ENCODE results near the gene IGHMBP2. TPM values are rescaled to one million over a fixed set of nuclear protein-coding genes. Genes with fewer than 3 reads are reported as not detected.

Gene IGHMBP2
- total RNA-seq, 1 experiment from 2014 or later: 49.1 TPM

DNA sequence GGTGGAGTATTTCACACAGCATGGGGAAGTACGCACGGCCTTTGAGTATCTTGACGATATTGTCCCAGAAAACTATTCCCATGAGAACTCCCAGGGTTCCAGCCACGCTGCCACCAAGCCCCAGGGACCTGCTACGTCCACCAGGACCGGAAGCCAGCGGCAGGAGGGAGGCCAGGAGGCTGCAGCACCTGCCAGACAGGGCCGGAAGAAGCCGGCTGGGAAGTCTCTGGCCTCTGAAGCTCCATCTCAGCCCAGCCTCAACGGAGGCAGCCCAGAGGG lies 32.6 kb downstream of the IGHMBP2 start:
- Mint-ChIP-seq H3K27ac (ENCODE audit: unreplicated experiment) (no peak overlapping the region), H3K36me3 (ENCODE audit: insufficient read depth, unreplicated experiment) (peaks cover 61% of the 10 kb centered on the region), H3K9me3 (ENCODE audit: unreplicated experiment) (no peaks in the 10 kb centered on the region), H3K27me3 (ENCODE audit: insufficient read depth, unreplicated experiment) (no peaks in the 10 kb centered on the region), H3K4me1 (ENCODE audit: low read depth, unreplicated experiment) (no peaks in the 10 kb centered on the region), H3K4me3 (ENCODE audit: unreplicated experiment) (no peak overlapping the region)
- Histone ChIP-seq H3K27me3 (replicated peaks; ENCODE audit: control insufficient read depth, insufficient read depth, low read length) (no peaks in the 10 kb centered on the region), H3K9me3 (no peaks in the 10 kb centered on the region), H3K4me1 (no peaks in the 10 kb centered on the region), H3K36me3 (ENCODE audit: control insufficient read depth, insufficient read depth, low read length) (peaks cover 7% of the 10 kb centered on the region), H3K4me3 (ENCODE audit: low read depth, low read length) (no peak overlapping the region)
- no peak for DNase-seq
- BruUV-seq (replicated peaks): no TSS peak
- intact Hi-C loops (cut with micrococcal nuclease; ENCODE audit: unreplicated experiment): no loop called here
- TF ChIP-seq, protein P1, sequence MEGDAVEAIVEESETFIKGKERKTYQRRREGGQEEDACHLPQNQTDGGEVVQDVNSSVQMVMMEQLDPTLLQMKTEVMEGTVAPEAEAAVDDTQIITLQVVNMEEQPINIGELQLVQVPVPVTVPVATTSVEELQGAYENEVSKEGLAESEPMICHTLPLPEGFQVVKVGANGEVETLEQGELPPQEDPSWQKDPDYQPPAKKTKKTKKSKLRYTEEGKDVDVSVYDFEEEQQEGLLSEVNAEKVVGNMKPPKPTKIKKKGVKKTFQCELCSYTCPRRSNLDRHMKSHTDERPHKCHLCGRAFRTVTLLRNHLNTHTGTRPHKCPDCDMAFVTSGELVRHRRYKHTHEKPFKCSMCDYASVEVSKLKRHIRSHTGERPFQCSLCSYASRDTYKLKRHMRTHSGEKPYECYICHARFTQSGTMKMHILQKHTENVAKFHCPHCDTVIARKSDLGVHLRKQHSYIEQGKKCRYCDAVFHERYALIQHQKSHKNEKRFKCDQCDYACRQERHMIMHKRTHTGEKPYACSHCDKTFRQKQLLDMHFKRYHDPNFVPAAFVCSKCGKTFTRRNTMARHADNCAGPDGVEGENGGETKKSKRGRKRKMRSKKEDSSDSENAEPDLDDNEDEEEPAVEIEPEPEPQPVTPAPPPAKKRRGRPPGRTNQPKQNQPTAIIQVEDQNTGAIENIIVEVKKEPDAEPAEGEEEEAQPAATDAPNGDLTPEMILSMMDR (IDR thresholded peaks at IDR 0.05; ENCODE audit: insufficient read depth in 1 of 2, low read depth in 1 of 2, low read length in 1 of 2, severe bottlenecking in 1 of 2, unreplicated experiment in 1 of 2): no peak
- CTCF ChIA-PET: no interaction called here
- POLR2A ChIA-PET: no interaction called here

DNA sequence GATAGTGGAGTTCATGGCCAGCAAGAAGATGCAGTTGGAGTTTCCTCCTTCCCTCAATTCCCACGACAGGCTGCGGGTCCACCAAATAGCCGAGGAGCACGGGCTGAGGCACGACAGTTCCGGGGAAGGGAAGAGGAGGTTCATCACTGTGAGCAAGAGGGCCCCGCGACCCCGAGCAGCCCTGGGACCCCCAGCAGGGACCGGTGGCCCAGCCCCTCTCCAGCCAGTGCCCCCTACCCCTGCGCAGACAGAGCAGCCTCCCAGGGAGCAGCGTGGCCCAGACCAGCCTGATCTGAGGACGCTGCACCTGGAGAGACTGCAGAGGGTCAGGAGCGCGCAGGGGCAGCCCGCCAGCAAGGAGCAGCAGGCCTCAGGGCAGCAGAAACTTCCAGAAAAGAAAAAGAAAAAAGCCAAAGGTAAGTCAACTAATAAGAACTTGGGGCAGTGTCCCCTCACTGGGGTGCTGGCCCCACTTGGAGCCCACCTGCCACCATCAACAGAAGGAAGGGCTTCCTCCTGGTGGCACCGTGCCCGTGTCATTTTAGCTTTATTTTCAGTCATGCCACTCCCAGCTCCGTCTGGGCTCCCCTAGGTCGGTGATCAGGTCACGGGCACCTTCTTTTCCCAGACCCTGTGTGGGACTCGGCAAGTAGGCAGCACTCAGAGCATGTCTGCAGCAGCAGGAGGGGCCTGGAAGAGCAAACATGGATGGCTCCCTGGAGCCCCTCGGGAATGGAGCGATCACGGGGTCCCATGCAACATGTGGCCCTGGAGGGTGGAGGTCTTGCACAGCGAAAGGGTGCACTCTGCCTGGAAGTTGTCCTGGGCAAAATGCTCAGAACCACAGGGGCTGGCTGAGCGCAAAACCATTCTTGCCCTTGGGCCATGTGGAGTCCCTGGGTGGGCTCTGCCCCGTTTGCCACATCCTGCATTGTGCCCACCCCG lies 33.3 kb downstream of the IGHMBP2 start:
- TF ChIP-seq, protein P1 (IDR thresholded peaks at IDR 0.05; ENCODE audit: insufficient read depth in 1 of 2, low read depth in 1 of 2, low read length in 1 of 2, severe bottlenecking in 1 of 2, unreplicated experiment in 1 of 2): no peak
- Histone ChIP-seq H3K36me3 (ENCODE audit: control insufficient read depth, insufficient read depth, low read length) (peaks cover 7% of the 10 kb centered on the region), H3K9me3 (no peaks in the 10 kb centered on the region), H3K4me1 (no peaks in the 10 kb centered on the region), H3K27me3 (replicated peaks; ENCODE audit: control insufficient read depth, insufficient read depth, low read length) (no peaks in the 10 kb centered on the region), H3K4me3 (ENCODE audit: low read depth, low read length) (no peak overlapping the region)
- peaks cover 55% of the 10 kb centered on the region for H3K36me3 Mint-ChIP-seq (ENCODE audit: insufficient read depth, unreplicated experiment)
- no TSS peak for BruUV-seq (replicated peaks)
- no peaks in the 10 kb centered on the region for H3K4me1 Mint-ChIP-seq (ENCODE audit: low read depth, unreplicated experiment)
- no peak overlapping the region for H3K4me3 Mint-ChIP-seq (ENCODE audit: unreplicated experiment)
- no peak overlapping the region for H3K27ac Mint-ChIP-seq (ENCODE audit: unreplicated experiment)
- POLR2A ChIA-PET: no interaction called here
- H3K9me3 Mint-ChIP-seq (ENCODE audit: unreplicated experiment): no peaks in the 10 kb centered on the region
- intact Hi-C loops (cut with micrococcal nuclease; ENCODE audit: unreplicated experiment): no loop called here
- no peak for DNase-seq
- CTCF ChIA-PET: no interaction called here
- H3K27me3 Mint-ChIP-seq (ENCODE audit: insufficient read depth, unreplicated experiment): no peaks in the 10 kb centered on the region

DNA sequence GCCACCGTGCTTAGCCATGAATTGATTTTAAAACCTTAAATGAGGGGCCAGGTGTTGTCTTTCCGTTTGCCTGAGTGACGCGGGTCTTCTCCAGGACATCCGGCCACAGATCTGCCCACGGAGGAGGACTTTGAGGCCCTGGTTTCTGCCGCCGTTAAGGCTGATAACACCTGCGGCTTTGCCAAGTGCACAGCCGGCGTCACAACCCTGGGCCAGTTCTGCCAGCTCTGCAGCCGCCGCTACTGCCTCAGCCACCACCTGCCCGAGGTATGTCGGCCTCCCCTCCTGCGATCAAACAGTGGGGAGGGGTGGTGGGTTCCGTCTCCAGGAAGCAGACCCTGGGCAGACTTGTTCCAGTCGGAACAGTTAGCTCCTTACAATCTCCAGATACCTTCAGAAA lies 34.4 kb downstream of the IGHMBP2 start:
- peaks cover 7% of the 10 kb centered on the region for H3K36me3 ChIP-seq (ENCODE audit: control insufficient read depth, insufficient read depth, low read length)
- POLR2A ChIA-PET: no interaction called here
- no peaks in the 10 kb centered on the region for H3K9me3 Mint-ChIP-seq (ENCODE audit: unreplicated experiment)
- no TSS peak for BruUV-seq (replicated peaks)
- TF ChIP-seq, protein P1 (IDR thresholded peaks at IDR 0.05; ENCODE audit: insufficient read depth in 1 of 2, low read depth in 1 of 2, low read length in 1 of 2, severe bottlenecking in 1 of 2, unreplicated experiment in 1 of 2): no peak
- H3K9me3 ChIP-seq: no peaks in the 10 kb centered on the region
- H3K27me3 ChIP-seq (replicated peaks; ENCODE audit: control insufficient read depth, insufficient read depth, low read length): no peaks in the 10 kb centered on the region
- no peak for DNase-seq
- no peak overlapping the region for H3K27ac Mint-ChIP-seq (ENCODE audit: unreplicated experiment)
- CTCF ChIA-PET: no interaction called here
- H3K4me3 ChIP-seq (ENCODE audit: low read depth, low read length): no peak overlapping the region
- no peaks in the 10 kb centered on the region for H3K4me1 ChIP-seq
- intact Hi-C loops (cut with micrococcal nuclease; ENCODE audit: unreplicated experiment): no loop called here
- no peaks in the 10 kb centered on the region for H3K4me1 Mint-ChIP-seq (ENCODE audit: low read depth, unreplicated experiment)
- H3K36me3 Mint-ChIP-seq (ENCODE audit: insufficient read depth, unreplicated experiment): peaks cover 45% of the 10 kb centered on the region
- H3K4me3 Mint-ChIP-seq (ENCODE audit: unreplicated experiment): no peak overlapping the region
- H3K27me3 Mint-ChIP-seq (ENCODE audit: insufficient read depth, unreplicated experiment): no peaks in the 10 kb centered on the region

Data from Caco-2 (cell line).